ENCODE data around the gene TLX2. TPM values are rescaled to one million over a fixed set of nuclear protein-coding genes. Genes with fewer than 3 reads are reported as not detected.

TLX2 gene
- total and polyA plus RNA-seq, 2 experiments from 2014 or later = 0.16 to 0.21 TPM

- H3K36me3 ChIP-seq (ENCODE audit: insufficient read depth) = peaks cover 7% of the 10 kb centered on the region; the same call in 1 of the 2 replicates
- peaks cover 36% of the 10 kb centered on the region for H3K4me1 ChIP-seq (ENCODE audit: insufficient read depth)
- no peak overlapping the region for H3K27ac ChIP-seq (ENCODE audit: low read depth)
- no peak overlapping the region for H3K4me3 ChIP-seq
- peaks cover 8% of the 10 kb centered on the region for H3K79me2 ChIP-seq (replicated peaks; ENCODE audit: insufficient read depth)
- no peak overlapping the region for H3K4me2 ChIP-seq
- Mint-ChIP-seq H3K27me3 (ENCODE audit: insufficient read depth, low read depth, poor library complexity) (peaks cover 96% of the 10 kb centered on the region), H3K4me1 (peaks cover 44% of the 10 kb centered on the region), H3K4me3 (no peak overlapping the region; the same call in 2 of the 3 replicates), H3K36me3 (ENCODE audit: low read depth) (peaks cover 28% of the 10 kb centered on the region), H3K9me3 (no peaks in the 10 kb centered on the region; the same call in 1 of the 3 replicates), H3K27ac (no peak overlapping the region)
- H3K27me3 ChIP-seq (ENCODE audit: insufficient read depth) = peaks cover 92% of the 10 kb centered on the region
- peaks cover 6% of the 10 kb centered on the region for H4K20me1 ChIP-seq (replicated peaks; ENCODE audit: insufficient read depth)
- DNase-seq (ENCODE audit: low spot score) (no peak), ATAC-seq (no peak)
- H2AFZ ChIP-seq = no peak overlapping the region
- H3F3A ChIP-seq (replicated peaks; ENCODE audit: low read depth) = peaks cover 20% of the 10 kb centered on the region
- no peaks in the 10 kb centered on the region for H3K9me2 ChIP-seq (ENCODE audit: insufficient read depth)
- TF ChIP-seq ZNF462 (CRISPR knock-in tag; IDR thresholded peaks at IDR 0.05) (no peak), STAT1 (IDR thresholded peaks at IDR 0.05; ENCODE audit: unreplicated experiment) (no peak), ZNF331 (CRISPR knock-in tag; IDR thresholded peaks at IDR 0.05; ENCODE audit: low read depth) (no peak), ZNF114 (CRISPR knock-in tag; IDR thresholded peaks at IDR 0.05) (no peak), REST (IDR thresholded peaks at IDR 0.05; ENCODE audit: unreplicated experiment) (no peak), JUNB (IDR thresholded peaks at IDR 0.05; ENCODE audit: unreplicated experiment) (no peak), POLR2AphosphoS5 (IDR thresholded peaks at IDR 0.05; ENCODE audit: low read depth) (no peak), ETS1 (IDR thresholded peaks at IDR 0.05) (no peak), EZH2phosphoT487 (IDR thresholded peaks at IDR 0.05; ENCODE audit: unreplicated experiment) (no peak)
These were observed 8.6 kb upstream of the TLX2 start for GRCh38 chr2:74505448-74506246.
